Stimulated activated CD4-positive, alpha-beta T cell treated with anti-CD3 and anti-CD28 coated beads, Interleukin-1b, Interleukin-23, amount 100 ng/mL, for 1 hour (primary cell): ENCODE measurements around the gene TFDP1.
"Not testable (repeated sequence)": the region's sequence is repeated elsewhere in the genome, so short reads cannot be mapped to it uniquely, and the experiment has no call there.

ENCODE experiments used
- DNase-seq, 2 donors: peaks; one replicate each; pipeline ENCODE4 v3.0.0-alpha.2; 2020; ENCODE audit warnings: low read depth in 2 of 2

The TFDP1 gene

GRCh38 chr13:113550453-113550852 lies 34.1 kb upstream of the TFDP1 start:
- no peak for DNase-seq

GRCh38 chr13:113551081-113552000 lies 33.2 kb upstream of the TFDP1 start:
- no peak for DNase-seq

DNA sequence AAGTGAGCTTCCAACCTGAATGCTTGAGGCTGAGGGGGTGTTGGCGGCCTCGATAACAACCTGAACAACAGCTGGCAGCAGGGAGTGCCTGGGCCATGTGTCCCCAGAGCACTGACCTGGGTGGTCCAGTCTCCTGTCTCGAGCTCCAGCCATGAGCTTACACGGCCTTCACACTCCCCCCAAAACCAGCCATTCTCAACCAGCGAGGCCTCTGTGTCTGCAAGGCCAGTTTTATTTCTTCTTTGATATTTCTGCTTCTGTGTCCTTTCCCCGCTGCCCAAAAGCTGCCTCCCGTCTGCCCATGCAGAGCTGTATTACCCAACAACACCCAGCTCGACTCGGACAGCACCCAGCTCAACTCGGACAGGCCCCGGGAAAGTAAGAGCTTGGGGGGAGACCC lies 32.5 kb upstream of the TFDP1 start:
- DNase-seq, result no peak

GRCh38 chr13:113552786-113553434 lies 31.6 kb upstream of the TFDP1 start:
- no peak for DNase-seq

DNA sequence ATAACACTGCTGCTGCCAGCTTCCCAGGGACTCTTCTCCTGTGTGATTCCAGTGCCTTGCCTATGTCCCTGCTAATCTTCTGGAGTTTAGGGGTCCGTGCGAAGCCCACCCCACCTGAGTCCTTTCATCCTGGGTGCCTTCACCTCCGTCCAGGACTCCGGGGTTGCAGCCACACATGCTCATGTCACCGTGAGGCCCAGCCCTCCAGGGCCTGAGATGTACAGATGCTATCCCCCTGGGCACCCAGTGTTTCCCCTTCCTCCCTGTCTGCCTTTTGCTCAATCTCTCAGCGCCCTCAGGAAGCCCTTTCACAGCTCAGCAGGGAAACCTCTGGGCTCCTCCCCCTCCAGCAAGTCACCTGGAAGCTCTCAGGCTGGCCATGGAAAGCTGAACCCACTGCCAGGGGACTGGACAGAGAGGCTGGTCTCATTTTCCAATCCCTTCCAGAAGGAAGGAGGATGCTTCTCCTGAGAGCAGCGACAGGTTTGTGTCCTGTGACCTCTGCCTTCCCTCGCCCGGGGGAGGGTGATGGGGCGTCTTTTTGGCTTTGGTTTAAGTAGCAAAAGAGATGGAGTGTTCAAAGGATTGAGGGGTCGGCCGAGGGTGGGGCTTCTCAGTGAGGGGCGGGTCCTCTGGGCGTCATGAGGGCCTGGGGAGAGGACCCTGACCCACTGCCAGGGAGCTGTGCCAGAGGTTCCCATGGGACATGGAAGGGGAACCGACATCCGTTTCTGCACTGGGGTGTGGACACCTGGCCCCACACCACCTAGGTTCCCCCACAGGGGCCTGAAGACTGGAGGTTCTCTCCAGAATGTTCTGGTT lies 30.8 kb upstream of the TFDP1 start:
- DNase-seq, result no peak

DNA sequence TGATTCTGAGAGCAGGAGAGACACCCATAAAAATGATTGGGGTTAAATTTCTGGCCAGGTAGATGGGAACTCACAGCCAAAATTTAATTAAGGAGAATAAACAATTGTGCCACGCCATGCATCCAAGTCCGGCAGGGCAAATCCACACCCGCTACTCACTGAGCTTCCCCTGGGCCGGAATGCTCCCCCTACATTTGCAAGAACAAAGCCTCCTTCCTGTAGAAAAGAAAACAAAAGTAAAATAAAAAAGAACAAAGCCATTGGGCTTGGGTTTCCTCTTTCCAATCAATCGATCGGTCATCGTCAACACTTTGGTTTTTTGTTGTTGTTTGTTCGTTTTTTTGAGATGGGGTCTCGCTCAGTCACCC lies 30.2 kb upstream of the TFDP1 start:
- DNase-seq, result no peak

DNA sequence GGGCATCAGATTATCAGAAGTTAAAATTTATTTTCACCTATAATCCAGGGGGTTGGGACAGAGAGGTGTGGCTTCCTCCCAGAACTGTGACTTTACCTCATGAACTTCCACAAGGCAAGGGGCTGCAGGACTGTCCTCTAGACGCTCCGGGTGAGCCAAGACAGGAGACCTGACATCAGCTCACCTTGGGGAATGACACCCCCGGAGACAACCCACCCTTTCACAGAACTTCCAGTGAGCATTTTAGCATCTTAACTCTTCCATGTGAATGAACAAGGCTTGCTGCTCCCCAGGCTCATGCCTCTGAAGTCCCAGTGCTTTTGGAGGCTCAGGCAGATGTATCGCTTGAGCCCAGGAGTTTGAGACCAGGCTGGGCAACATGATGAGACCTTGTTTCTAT lies 29.4 kb upstream of the TFDP1 start:
- no peak for DNase-seq

DNA sequence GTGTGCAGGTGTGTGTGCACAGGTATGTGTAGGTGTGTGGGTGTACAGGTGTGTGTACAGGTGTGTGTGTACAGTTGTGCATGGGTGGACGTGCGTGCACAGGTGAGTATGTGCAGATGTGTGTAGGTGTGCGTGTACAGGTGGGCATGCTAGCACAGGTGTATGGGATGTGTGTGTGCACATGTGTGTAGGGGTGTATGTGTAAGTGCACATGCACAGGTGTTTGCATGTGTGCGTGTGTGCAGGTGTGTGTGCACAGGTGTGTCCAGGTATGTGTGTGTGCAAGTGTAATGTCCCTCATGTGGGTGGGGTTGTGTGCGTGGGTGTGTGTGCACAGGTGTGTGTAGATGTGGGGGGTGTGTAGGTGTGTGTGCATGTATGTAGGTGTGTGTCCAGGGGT lies 27.5 kb upstream of the TFDP1 start:
- DNase-seq, result no peak

DNA sequence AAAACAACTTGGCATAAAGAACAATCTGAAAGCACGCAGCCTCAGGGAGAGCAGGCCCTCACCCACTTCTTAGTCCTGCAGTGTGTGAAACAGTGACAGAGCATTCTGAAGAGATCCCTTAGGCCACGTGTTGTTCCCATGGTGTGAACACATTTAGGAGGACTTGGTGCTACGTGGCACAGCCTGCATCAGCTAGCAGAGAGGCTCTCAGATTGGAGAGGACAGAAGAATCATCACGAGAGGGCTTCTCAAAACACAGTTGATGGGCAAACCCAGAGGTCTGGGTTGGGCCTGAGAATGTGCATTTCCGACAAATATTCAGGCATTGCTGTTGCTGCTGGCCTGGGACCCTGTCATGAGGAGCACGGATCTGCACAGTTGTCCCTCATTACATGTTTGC lies 26.1 kb upstream of the TFDP1 start:
- no peak for DNase-seq

GRCh38 chr13:113559061-113559460 lies 25.5 kb upstream of the TFDP1 start:
- no peak for DNase-seq

GRCh38 chr13:113559901-113560644 lies 24.5 kb upstream of the TFDP1 start:
- no peak for DNase-seq

DNA sequence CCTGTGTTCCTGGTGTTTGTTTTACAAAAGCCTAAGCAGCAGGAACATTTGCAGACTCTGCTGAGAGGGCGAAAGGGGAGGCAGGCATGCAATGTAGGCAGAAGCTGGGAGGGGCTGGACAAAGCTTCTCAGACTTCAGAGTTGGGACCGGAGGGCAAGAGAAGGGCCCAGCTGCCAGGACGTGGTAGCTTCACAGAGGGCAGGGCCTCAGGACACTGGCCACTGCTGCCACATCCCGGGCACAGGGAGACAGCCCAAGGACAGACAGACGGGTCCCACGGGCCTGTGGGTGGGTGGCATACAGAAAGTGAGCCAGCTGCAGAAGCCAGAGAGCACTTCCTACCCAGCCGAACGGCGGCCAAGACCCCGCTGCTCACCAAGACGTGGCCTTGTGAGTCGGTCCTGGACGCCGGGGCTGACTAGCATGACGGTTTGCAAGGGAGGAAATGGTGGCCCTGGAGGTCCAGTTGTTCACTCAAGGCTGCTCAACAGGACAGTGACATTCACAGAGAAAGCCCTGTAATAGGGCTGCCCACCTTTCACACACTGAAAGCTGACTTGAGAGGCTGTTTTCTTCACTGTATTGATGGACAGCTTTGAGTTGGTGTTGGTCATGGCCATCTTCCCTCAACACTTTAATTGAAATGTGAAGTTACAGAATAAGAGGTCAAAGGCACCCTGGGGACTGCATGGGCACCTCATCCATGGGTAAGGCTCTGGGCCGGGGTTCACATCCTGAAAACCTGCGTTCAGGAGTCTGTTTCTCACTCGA lies 23.7 kb upstream of the TFDP1 start:
- DNase-seq, result no peak

- DNase-seq, result no peak
Observed at GRCh38 chr13:113561417-113562084, 23.0 kb upstream of the TFDP1 start.

DNA sequence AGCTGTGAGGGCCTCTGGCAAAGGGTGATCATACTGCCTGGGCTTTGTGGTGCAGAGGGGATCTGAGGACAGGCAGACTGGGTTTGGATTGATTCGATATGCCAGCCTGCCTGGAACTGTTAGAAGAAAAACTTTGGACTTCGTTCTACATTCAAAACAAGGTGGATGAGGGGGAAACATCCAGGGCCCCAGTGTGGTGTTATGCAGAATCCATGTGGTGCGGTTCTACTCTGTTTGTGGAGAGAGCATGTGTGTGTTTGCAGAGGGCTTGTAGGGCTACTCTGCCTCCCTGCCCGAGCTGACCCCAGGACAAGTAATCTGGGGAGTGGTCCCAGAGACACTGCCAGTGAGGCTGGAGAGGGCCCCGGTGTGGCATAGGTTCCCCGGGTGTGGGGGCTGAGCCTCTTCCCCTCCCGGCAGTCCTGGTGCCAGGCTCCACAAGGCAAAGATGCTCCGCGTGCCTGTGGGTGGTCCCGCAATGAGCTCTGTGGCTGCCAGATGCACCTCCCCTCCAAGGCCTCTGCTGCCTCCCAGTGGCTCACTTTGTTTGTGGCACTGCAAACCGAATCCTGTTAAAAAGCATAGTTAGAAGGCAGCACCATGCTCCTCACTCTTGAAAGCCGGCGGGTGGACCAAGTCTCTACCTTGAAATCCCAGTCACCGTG lies 22.3 kb upstream of the TFDP1 start:
- DNase-seq, result no peak

- no peak for DNase-seq
Observed at GRCh38 chr13:113562844-113563243, 21.7 kb upstream of the TFDP1 start.

DNA sequence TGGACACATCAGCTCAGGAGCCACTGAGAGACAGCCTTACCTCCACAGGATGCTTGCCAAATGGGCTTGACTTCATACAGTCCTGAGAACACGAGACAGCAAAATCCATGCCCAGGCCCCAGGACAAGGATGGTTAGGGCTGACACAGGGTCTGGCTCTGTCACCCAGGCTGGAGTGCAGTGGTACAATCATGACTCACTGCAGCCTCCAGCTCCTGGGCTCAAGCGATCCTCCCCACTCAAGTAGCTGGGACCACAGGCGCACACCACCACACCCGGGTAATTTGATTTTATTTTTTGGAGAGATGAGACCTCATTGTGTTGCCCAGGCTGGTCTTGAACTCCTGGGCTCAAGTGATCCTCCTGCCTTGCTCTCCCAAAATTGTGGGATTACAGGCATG lies 21.0 kb upstream of the TFDP1 start:
- DNase-seq, result not testable (repeated sequence)

- DNase-seq, result no peak
Observed at GRCh38 chr13:113564331-113565023, 20.1 kb upstream of the TFDP1 start.

DNA sequence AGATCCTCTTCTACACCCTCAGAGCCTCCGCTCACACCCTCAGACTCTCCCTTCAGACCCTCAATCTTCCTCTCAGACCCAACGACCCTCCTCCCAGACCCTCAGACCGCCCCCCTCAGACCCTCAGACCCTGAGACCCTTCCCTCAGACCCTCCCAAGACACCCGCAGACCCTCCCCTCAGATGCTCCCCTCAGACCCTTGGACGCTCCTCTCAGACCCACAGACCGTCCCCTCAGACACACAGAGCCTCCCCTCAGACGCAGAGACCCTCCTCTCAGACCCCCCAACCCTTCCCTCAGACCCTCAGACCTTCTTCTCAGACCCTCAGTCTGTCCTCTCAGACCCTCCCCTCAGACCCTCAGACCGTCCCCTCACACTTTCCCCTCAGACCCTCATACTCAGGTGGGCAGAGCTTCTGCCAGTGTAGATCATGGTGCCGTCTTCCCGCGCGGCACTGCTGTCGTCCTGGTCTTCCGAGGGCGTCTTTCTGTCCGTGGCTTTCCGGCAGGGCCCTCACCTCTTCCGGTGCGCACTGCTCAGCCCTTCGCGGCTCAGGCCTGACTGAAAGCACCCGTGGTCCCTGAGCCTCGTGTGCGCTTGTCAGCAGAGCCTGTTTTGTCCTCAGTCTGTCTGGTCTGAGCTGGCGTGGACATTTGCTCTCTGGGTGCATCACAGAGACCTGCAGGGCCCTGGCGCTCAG lies 18.9 kb upstream of the TFDP1 start:
- no peak for DNase-seq

DNA sequence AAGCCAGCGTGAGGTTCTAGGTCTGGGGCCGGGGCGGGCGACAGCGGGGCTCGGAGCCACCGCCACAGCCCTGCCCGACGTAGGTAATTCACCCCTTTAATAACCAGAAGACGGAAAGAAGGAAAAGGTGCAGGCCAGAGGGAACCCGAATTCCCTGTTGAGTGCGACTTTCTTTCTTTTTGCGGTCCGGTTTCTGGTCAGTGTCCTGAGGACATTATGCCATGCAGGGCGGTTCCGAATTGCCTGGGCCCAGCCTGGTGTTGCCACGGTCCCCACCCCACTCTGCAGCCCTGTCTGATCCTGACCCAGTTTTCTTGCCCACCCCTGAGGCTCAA lies 18.4 kb upstream of the TFDP1 start:
- DNase-seq, result no peak
